ENCODE measurements around the gene SCN10A.

The SCN10A gene

GRCh38 chr3:38773528-38773927 lies 42.5 kb downstream of the SCN10A start:
- DNase-seq (ENCODE audit: low spot score): no peak

- DNase-seq (ENCODE audit: low spot score): no peak
These were observed 52.4 kb downstream of the SCN10A start for GRCh38 chr3:38763569-38763968.

- no peak for DNase-seq (ENCODE audit: low spot score)
These were observed 57.5 kb downstream of the SCN10A start for GRCh38 chr3:38758557-38758956.

GRCh38 chr3:38757721-38758120 lies 58.3 kb downstream of the SCN10A start:
- no peak for DNase-seq (ENCODE audit: low spot score)

- no peak for DNase-seq (ENCODE audit: low spot score)
These were observed 59.1 kb downstream of the SCN10A start for GRCh38 chr3:38756892-38757291.

- DNase-seq (ENCODE audit: low spot score): no peak
These were observed 60.9 kb downstream of the SCN10A start for GRCh38 chr3:38755130-38755529.

GRCh38 chr3:38746641-38747040 lies 69.4 kb downstream of the SCN10A start:
- DNase-seq (ENCODE audit: low spot score): no peak

- no peak for DNase-seq (ENCODE audit: low spot score)
These were observed 73.0 kb downstream of the SCN10A start for GRCh38 chr3:38743043-38743442.

- DNase-seq (ENCODE audit: low spot score): no peak
These were observed 73.5 kb downstream of the SCN10A start for GRCh38 chr3:38742550-38742949.

GRCh38 chr3:38740537-38740936 lies 75.5 kb downstream of the SCN10A start:
- no peak for DNase-seq (ENCODE audit: low spot score)

GRCh38 chr3:38739931-38740330 lies 76.1 kb downstream of the SCN10A start:
- DNase-seq (ENCODE audit: low spot score): no peak

- no peak for DNase-seq (ENCODE audit: low spot score)
These were observed 76.7 kb downstream of the SCN10A start for GRCh38 chr3:38739396-38739689.

- peak; percentile 54 for DNase-seq (ENCODE audit: low spot score)
These were observed 77.2 kb downstream of the SCN10A start for GRCh38 chr3:38738630-38739395.

- peak; percentile 14 for DNase-seq (ENCODE audit: low spot score)
These were observed 84.5 kb downstream of the SCN10A start for GRCh38 chr3:38731522-38731921.

- DNase-seq (ENCODE audit: low spot score): no peak
These were observed 85.7 kb downstream of the SCN10A start for GRCh38 chr3:38730281-38730680.

- DNase-seq (ENCODE audit: low spot score): no peak
These were observed 88.0 kb downstream of the SCN10A start for GRCh38 chr3:38728008-38728407.

GRCh38 chr3:38726751-38727150 lies 89.3 kb downstream of the SCN10A start:
- DNase-seq (ENCODE audit: low spot score): no peak

GRCh38 chr3:38725726-38726419 lies 90.1 kb downstream of the SCN10A start:
- peak; percentile 76 for DNase-seq (ENCODE audit: low spot score)

GRCh38 chr3:38724392-38724736 lies 91.7 kb downstream of the SCN10A start:
- no peak for DNase-seq (ENCODE audit: low spot score)

GRCh38 chr3:38723569-38724391 lies 92.2 kb downstream of the SCN10A start:
- peak; percentile 86 for DNase-seq (ENCODE audit: low spot score)

GRCh38 chr3:38722781-38723568 lies 93.0 kb downstream of the SCN10A start:
- DNase-seq (ENCODE audit: low spot score): peak; percentile 24

- no peak for DNase-seq (ENCODE audit: low spot score)
These were observed 94.7 kb downstream of the SCN10A start for GRCh38 chr3:38721207-38721772.

Data from hematopoietic multipotent progenitor cell treated with erythropoietin and hydrocortisone succinate and interleukin-3 and kit ligand, for 15 days (in vitro differentiated cells).